HUES6 (cell line): ENCODE results near the gene ICAM2.

Experiments used
- H3K27ac ChIP-seq: 2 replicates; pipeline ENCODE4 v1.7.0; 2013; ENCODE audit warnings: low read depth, mild to moderate bottlenecking, low read length, inconsistent platforms
- H3K27me3 ChIP-seq: 2 replicates; pipeline ENCODE4 v1.6.1; 2013; ENCODE audit warnings: low read length; ENCODE audit not compliant: control insufficient read depth, insufficient read depth
- H3K36me3 ChIP-seq: 2 replicates; pipeline ENCODE4 v1.6.1; 2013; ENCODE audit warnings: low read length; ENCODE audit not compliant: control insufficient read depth, insufficient read depth
- H3K4me1 ChIP-seq: 2 replicates; pipeline ENCODE4 v1.6.1; 2013; ENCODE audit warnings: low read length; ENCODE audit not compliant: control insufficient read depth, insufficient read depth
- H3K4me3 ChIP-seq: 2 replicates; pipeline ENCODE4 v1.5.1; 2013; ENCODE audit warnings: low read depth, low read length
- H3K9ac ChIP-seq: one replicate; pipeline ENCODE4 v1.6.1; 2013; ENCODE audit warnings: mild to moderate bottlenecking, low read length
- H3K9me3 ChIP-seq: 2 replicates; pipeline ENCODE4 v1.6.1; 2013; ENCODE audit warnings: low read depth, low read length; ENCODE audit not compliant: control insufficient read depth, insufficient read depth

ICAM2 gene

GRCh38 chr17:64059756-64060155, 39.3 kb upstream of the ICAM2 start:
- Histone ChIP-seq H3K4me3 (no peak overlapping the region), H3K9ac (no peak overlapping the region), H3K9me3 (no peaks in the 10 kb centered on the region), H3K4me1 (peaks cover 21% of the 10 kb centered on the region), H3K27me3 (no peaks in the 10 kb centered on the region), H3K36me3 (no peaks in the 10 kb centered on the region), H3K27ac (no peak overlapping the region)

- Histone ChIP-seq H3K36me3 (peaks cover 3% of the 10 kb centered on the region; the same call in 1 of the 2 replicates), H3K9ac (no peak overlapping the region), H3K27me3 (no peaks in the 10 kb centered on the region), H3K27ac (no peak overlapping the region), H3K9me3 (no peaks in the 10 kb centered on the region), H3K4me3 (no peak overlapping the region), H3K4me1 (peaks cover 17% of the 10 kb centered on the region)
These were observed 38.2 kb upstream of the ICAM2 start for GRCh38 chr17:64058621-64059020.

DNA sequence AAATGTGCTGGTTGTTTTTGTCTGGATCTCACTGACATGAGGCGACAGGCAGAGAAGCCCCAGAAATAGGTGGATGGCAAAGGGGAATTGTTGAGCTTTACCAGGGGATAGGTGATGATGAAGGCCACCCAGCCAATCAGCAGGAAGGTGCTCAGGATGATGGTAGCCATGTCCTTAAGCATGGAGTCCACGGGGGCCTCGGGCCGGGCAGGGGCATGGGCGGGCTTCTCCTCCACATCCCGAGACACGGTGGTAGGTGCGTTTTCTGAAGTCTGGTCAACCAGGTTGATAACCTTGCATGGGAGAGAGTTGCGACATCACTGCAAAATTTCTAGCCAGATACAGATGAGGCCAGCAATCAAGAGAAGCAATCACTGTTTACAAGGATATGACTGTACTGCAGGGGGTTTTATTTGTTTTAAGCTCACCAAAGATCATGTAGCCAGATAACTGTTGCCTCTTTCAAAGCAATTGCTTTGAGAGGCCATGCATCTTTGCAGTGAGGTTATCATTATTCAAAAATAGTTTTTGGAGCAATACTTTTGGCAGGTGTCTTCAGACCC, 37.3 kb upstream of the ICAM2 start:
- Histone ChIP-seq H3K9ac (no peak overlapping the region), H3K27ac (no peak overlapping the region), H3K4me3 (no peak overlapping the region), H3K9me3 (no peaks in the 10 kb centered on the region), H3K4me1 (peaks cover 17% of the 10 kb centered on the region), H3K36me3 (peaks cover 7% of the 10 kb centered on the region; the same call in 1 of the 2 replicates), H3K27me3 (no peaks in the 10 kb centered on the region)

DNA sequence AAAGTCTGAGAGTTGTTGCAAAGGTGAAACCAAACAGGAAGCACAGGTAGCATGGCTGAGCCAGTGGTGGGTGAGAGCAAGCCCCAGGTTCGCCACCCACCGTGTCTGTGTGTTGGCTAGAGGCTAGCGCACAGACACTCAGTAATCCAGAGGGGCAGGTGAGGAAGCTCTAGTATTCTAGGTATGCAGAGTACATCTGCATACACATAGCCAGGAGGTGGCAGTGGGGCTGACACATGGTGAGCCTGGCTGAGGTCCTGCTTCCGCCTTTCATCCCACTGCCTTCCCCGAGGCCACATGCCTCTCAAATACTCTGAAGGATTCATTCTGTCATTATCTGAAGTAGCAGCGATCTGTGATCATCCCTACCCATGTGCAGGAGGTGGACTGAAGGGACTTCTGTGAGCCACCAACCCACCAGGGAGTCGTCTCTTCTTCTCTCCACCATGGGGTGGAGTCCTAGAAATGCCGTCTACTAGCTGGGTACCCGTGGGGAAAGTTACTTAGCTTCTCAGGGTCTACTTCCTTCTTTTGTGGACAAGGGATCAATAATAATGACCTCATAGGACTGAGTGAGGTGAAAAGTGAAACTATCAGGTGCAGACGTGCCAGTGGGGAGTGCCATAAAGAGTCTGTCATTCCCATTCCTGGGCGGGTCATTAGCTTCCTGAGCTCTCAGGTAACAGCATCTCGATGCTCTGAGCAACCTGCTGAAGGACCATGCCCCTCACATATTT, 36.0 kb upstream of the ICAM2 start:
- Histone ChIP-seq H3K9ac (peak overlapping the region; percentile 65), H3K4me1 (peaks cover 17% of the 10 kb centered on the region), H3K36me3 (peaks cover 11% of the 10 kb centered on the region), H3K4me3 (no peak overlapping the region), H3K9me3 (no peaks in the 10 kb centered on the region), H3K27me3 (no peaks in the 10 kb centered on the region), H3K27ac (peak overlapping the region; percentile 57; the same call in 1 of the 2 replicates)

- no peak overlapping the region for H3K4me3 ChIP-seq
- peak overlapping the region; percentile 57; the same call in 1 of the 2 replicates for H3K27ac ChIP-seq
- peak overlapping the region; percentile 65 for H3K9ac ChIP-seq
- H3K27me3 ChIP-seq: no peaks in the 10 kb centered on the region
- H3K9me3 ChIP-seq: no peaks in the 10 kb centered on the region
- peaks cover 14% of the 10 kb centered on the region for H3K36me3 ChIP-seq
- peaks cover 17% of the 10 kb centered on the region for H3K4me1 ChIP-seq
These were observed 35.0 kb upstream of the ICAM2 start for GRCh38 chr17:64055183-64056142.

- Histone ChIP-seq H3K36me3 (peaks cover 17% of the 10 kb centered on the region), H3K4me1 (peaks cover 17% of the 10 kb centered on the region), H3K9ac (no peak overlapping the region), H3K27me3 (no peaks in the 10 kb centered on the region), H3K9me3 (no peaks in the 10 kb centered on the region), H3K27ac (no peak overlapping the region), H3K4me3 (no peak overlapping the region)
These were observed 33.9 kb upstream of the ICAM2 start for GRCh38 chr17:64054304-64054703.

GRCh38 chr17:64053101-64053500, 32.7 kb upstream of the ICAM2 start:
- no peak overlapping the region for H3K9ac ChIP-seq
- H3K27ac ChIP-seq: no peak overlapping the region
- peaks cover 17% of the 10 kb centered on the region for H3K4me1 ChIP-seq
- peaks cover 17% of the 10 kb centered on the region for H3K36me3 ChIP-seq
- H3K4me3 ChIP-seq: no peak overlapping the region
- no peaks in the 10 kb centered on the region for H3K27me3 ChIP-seq
- H3K9me3 ChIP-seq: no peaks in the 10 kb centered on the region

GRCh38 chr17:64051153-64051552, 30.7 kb upstream of the ICAM2 start:
- Histone ChIP-seq H3K27ac (no peak overlapping the region), H3K4me1 (peaks cover 8% of the 10 kb centered on the region), H3K9me3 (no peaks in the 10 kb centered on the region), H3K27me3 (no peaks in the 10 kb centered on the region), H3K4me3 (no peak overlapping the region), H3K36me3 (peaks cover 20% of the 10 kb centered on the region), H3K9ac (no peak overlapping the region)

- no peak overlapping the region for H3K4me3 ChIP-seq
- H3K27ac ChIP-seq: no peak overlapping the region
- H3K36me3 ChIP-seq: peaks cover 22% of the 10 kb centered on the region
- H3K9me3 ChIP-seq: no peaks in the 10 kb centered on the region
- H3K4me1 ChIP-seq: no peaks in the 10 kb centered on the region
- no peaks in the 10 kb centered on the region for H3K27me3 ChIP-seq
- no peak overlapping the region for H3K9ac ChIP-seq
These were observed 28.4 kb upstream of the ICAM2 start for GRCh38 chr17:64048805-64049204.

GRCh38 chr17:64045176-64045575, 24.7 kb upstream of the ICAM2 start:
- Histone ChIP-seq H3K27me3 (no peaks in the 10 kb centered on the region), H3K4me1 (no peaks in the 10 kb centered on the region), H3K4me3 (no peak overlapping the region), H3K27ac (no peak overlapping the region), H3K36me3 (peaks cover 12% of the 10 kb centered on the region), H3K9ac (no peak overlapping the region), H3K9me3 (no peaks in the 10 kb centered on the region)
